ENCODE results near the gene CSMD2.

DNA sequence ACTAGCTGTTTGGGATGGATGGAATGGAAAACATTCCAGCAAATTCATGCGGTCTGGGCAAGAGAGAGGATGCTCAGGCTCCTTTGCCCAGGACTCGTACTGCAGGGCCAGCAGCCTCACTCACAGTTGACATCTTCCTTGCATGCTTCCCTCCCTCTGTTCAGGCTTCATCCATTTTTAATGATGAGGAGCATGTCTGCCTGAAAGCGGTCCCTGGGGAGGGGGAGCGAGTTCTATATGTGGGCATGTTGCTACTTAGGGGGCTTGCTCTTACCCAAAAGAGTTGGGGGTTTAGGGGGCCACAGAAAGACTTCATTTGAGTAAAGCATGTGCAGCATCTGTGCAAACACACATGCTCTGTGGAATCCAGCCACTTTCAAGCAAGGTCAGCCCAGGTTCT lies 203.0 kb downstream of the CSMD2 start:
- no peak for TF ChIP-seq TAF1 (IDR thresholded peaks at IDR 0.05; ENCODE audit: borderline replicate concordance, insufficient read depth, low read length)
- TF ChIP-seq POLR2AphosphoS5 (IDR thresholded peaks at IDR 0.05; ENCODE audit: low read depth, low read length) = no peak
- TF ChIP-seq SIN3A (IDR thresholded peaks at IDR 0.05; ENCODE audit: borderline replicate concordance, insufficient read depth, low read length) = no peak
- TF ChIP-seq, protein P1, sequence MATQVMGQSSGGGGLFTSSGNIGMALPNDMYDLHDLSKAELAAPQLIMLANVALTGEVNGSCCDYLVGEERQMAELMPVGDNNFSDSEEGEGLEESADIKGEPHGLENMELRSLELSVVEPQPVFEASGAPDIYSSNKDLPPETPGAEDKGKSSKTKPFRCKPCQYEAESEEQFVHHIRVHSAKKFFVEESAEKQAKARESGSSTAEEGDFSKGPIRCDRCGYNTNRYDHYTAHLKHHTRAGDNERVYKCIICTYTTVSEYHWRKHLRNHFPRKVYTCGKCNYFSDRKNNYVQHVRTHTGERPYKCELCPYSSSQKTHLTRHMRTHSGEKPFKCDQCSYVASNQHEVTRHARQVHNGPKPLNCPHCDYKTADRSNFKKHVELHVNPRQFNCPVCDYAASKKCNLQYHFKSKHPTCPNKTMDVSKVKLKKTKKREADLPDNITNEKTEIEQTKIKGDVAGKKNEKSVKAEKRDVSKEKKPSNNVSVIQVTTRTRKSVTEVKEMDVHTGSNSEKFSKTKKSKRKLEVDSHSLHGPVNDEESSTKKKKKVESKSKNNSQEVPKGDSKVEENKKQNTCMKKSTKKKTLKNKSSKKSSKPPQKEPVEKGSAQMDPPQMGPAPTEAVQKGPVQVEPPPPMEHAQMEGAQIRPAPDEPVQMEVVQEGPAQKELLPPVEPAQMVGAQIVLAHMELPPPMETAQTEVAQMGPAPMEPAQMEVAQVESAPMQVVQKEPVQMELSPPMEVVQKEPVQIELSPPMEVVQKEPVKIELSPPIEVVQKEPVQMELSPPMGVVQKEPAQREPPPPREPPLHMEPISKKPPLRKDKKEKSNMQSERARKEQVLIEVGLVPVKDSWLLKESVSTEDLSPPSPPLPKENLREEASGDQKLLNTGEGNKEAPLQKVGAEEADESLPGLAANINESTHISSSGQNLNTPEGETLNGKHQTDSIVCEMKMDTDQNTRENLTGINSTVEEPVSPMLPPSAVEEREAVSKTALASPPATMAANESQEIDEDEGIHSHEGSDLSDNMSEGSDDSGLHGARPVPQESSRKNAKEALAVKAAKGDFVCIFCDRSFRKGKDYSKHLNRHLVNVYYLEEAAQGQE (IDR thresholded peaks at IDR 0.05; ENCODE audit: insufficient read depth in 1 of 2, low read depth in 2 of 2, low read length in 2 of 2) = no peak
- no peak for TF ChIP-seq FOXP2 (optimal IDR thresholded peaks at IDR 0.05; ENCODE audit: borderline replicate concordance, extremely low read depth, extremely low read length, insufficient read depth)

Data from PFSK-1 (cell line).